GM19240 (cell line): ENCODE results near the gene LBHD1.
"Not testable (repeated sequence)": the region's sequence is repeated elsewhere in the genome, so short reads cannot be mapped to it uniquely, and the experiment has no call there.

Source experiments
- DNase-seq: peaks from one replicate; pipeline ENCODE4 v3.0.0; 2011; ENCODE audit warnings: low spot score; ENCODE audit not compliant: insufficient read length

LBHD1 gene

DNA sequence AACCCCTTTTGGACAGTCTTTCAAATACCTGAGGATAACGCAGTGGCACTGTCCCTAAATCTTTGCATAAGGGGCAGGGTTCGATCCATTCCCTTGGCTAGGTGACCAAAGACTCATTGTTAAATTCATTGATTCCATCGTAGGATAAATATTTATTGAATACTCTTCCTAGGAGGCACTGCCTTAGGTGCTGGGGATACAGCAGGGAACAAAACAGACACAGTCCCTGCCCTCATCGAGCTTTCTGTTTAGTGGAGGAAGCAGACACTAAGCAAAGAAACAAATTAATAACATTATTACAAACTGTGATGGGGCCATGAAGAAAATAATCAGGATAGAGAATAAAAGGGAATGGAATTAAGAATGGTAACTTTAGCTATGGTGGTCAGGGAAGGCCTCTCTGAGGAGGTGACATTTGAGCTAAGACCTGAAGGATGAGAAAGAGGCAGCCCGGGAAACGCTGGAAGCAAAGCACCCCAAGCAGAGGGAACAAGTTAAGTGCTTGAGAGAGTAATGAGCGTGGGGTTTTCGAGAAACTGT, 51.0 kb downstream of the LBHD1 start:
- DNase-seq, result no peak

- not testable (repeated sequence) for DNase-seq
Observed at GRCh38 chr11:62616957-62617356, 55.1 kb downstream of the LBHD1 start.

- no peak for DNase-seq
Observed at GRCh38 chr11:62615521-62615920, 56.5 kb downstream of the LBHD1 start.

DNA sequence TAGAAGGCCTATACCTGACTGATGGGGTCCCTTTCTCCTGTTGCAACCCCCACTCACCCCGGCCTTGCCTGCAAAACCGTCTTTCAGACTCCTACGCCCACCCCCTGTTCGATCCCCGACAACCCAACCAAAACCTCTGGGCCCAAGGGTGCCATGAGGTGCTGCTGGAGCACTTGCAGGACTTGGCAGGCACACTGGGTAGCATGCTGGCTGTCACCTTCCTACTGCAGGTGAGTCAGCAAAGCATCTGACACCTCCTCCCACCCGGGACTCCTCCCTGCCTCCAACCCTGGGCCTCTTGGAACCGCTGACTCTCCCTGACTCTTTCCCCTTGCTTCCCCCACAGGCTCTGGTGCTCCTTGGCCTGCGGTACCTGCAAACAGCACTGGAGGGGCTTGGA, 57.8 kb downstream of the LBHD1 start:
- no peak for DNase-seq

DNA sequence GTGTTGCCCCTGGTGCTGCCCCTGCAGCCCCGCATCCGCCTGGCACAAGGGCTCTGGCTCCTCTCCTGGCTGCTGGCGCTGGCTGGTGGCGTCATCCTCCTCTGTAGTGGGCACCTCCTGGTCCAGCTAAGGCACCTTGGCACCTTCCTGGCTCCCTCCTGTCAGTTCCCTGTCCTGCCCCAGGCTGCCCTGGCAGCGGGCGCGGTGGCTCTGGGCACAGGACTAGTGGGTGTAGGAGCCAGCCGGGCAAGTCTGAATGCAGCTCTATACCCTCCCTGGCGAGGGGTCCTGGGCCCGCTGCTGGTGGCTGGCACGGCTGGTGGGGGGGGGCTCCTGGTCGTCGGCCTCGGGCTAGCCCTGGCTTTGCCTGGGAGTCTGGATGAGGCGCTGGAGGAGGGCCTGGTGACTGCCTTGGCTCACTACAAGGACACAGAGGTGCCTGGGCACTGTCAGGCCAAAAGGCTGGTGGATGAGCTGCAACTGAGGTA, 58.7 kb downstream of the LBHD1 start:
- no peak for DNase-seq
